ENCODE data around the gene OSBPL6. TPM values are rescaled to one million over a fixed set of nuclear protein-coding genes. Genes with fewer than 3 reads are reported as not detected.

Gene OSBPL6
- total and polyA plus RNA-seq, 9 of the 15 experiments (the other 6 are each of a cell fraction or from before 2014, with no cell fraction given), result 3.4 to 12.7 (median 9.3) TPM

GRCh38 chr2:178283341-178283918, 89.1 kb downstream of the OSBPL6 start:
- Histone ChIP-seq H4K20me1 (replicated peaks; ENCODE audit: control insufficient read depth, insufficient read depth, low read length) (no peaks in the 10 kb centered on the region), H3K4me1 (replicated peaks in 1 of 2; ENCODE audit: control insufficient read depth in 2 of 2, insufficient read depth in 2 of 2, low read length in 2 of 2) (peaks cover 0 to 41% of the 10 kb centered on the region in 2 experiments; a peak in 4 of 5 replicates), H3K27me3 (ENCODE audit: control insufficient read depth in 2 of 2, insufficient read depth in 2 of 2, low read length in 2 of 2) (no peaks in the 10 kb centered on the region), H3K4me2 (ENCODE audit: insufficient read depth, low read length) (no peak overlapping the region), H3K36me3 (ENCODE audit: control insufficient read depth, insufficient read depth, low read length) (no peaks in the 10 kb centered on the region), H3K9me1 (ENCODE audit: control insufficient read depth, insufficient read depth, low read length) (no peaks in the 10 kb centered on the region), H3K4me3 (no peak overlapping the region), H3K79me2 (ENCODE audit: control insufficient read depth, insufficient read depth, low read length) (0 out of 3 replicates have a peak, but pooled peaks cover 3% of the 10 kb centered on the region), H3K9me3 (replicated peaks; ENCODE audit: control insufficient read depth, insufficient read depth, low read depth, low read length) (no peaks in the 10 kb centered on the region; the same call in 1 of the 2 replicates), H3K27ac (ENCODE audit: extremely low read depth, low read depth, low read length) (no peak overlapping the region), H3K9ac (ENCODE audit: insufficient read depth in 1 of 2, low read depth in 2 of 2, low read length in 2 of 2) (no peak overlapping the region), H2AFZ (ENCODE audit: low read depth, low read length) (no peak overlapping the region)
- in situ Hi-C loops (cut with MboI), result no loop called here
- FAIRE-seq (no peak), ATAC-seq (no peak), DNase-seq (ENCODE audit: extremely low read depth in 1 of 4, low spot score in 3 of 4) (no peak)
- intact Hi-C loops (cut with micrococcal nuclease), result no loop called here
- POLR2A ChIA-PET, result interaction anchor here (1.9 kb wide), 1 partner anchor 9 kb away, joined by 8 read pairs; no protein-coding TSS in a partner anchor
- no peak for TF ChIP-seq MYNN (IDR thresholded peaks at IDR 0.05)
- TF ChIP-seq MYNN (CRISPR knock-in tag; IDR thresholded peaks at IDR 0.05), result no peak
- TF ChIP-seq FOXP4 (CRISPR knock-in tag; IDR thresholded peaks at IDR 0.05; ENCODE audit: borderline replicate concordance), result no peak
- peak; percentile 73 for TF ChIP-seq ZNF766 (CRISPR knock-in tag; conservative IDR thresholded peaks at IDR 0.05)
- no peak for TF ChIP-seq SIX5 (IDR thresholded peaks at IDR 0.05; ENCODE audit: borderline replicate concordance in 1 of 2, insufficient read depth in 1 of 2, low read depth in 1 of 2, low read length in 2 of 2)
- TF ChIP-seq TAF15 (IDR thresholded peaks at IDR 0.05; ENCODE audit: low read depth, low read length), result no peak
- no peak for TF ChIP-seq KAT8 (IDR thresholded peaks at IDR 0.05; ENCODE audit: low read depth)
- no peak for TF ChIP-seq ZNF511 (CRISPR knock-in tag; IDR thresholded peaks at IDR 0.05)
- no peak for TF ChIP-seq USF2 (CRISPR knock-in tag; IDR thresholded peaks at IDR 0.05)
- no peak for TF ChIP-seq GTF2F1 (IDR thresholded peaks at IDR 0.05; ENCODE audit: low read depth, low read length)
- peak; percentile 66 for TF ChIP-seq ZNF316 (IDR thresholded peaks at IDR 0.05)
- no TSS peak for BruUV-seq (replicated peaks)
- 65% methylated on average over 3 of the region's 3 CpGs for WGBS (ENCODE audit: insufficient coverage, low coverage, missing lambda C conversion rate)
- CTCF ChIA-PET (ENCODE audit: low intra/inter-chr PET ratio), result no interaction called here
